GM18951 (cell line): Measurements from ENCODE around the gene APOA5.
"Not testable (repeated sequence)": the region's sequence is repeated elsewhere in the genome, so short reads cannot be mapped to it uniquely, and the experiment has no call there.

Experiments
- POLR2A ChIP-seq: IDR thresholded peaks from 4 replicates; pipeline ENCODE4 v1.6.1; 2011; ENCODE audit warnings: mild to moderate bottlenecking; ENCODE audit not compliant: insufficient read length, insufficient read depth; ENCODE audit errors: extremely low read depth
- in situ Hi-C: fragments of 300-500 bp; cut with MboI; formaldehyde crosslinking; loops from one replicate; pipeline ENCODE4 v1.12.0; 2022; ENCODE audit warnings: low sequenced_read_pairs, mixed read lengths, inconsistent platforms; ENCODE audit not compliant: unreplicated experiment

Gene APOA5, protein sequence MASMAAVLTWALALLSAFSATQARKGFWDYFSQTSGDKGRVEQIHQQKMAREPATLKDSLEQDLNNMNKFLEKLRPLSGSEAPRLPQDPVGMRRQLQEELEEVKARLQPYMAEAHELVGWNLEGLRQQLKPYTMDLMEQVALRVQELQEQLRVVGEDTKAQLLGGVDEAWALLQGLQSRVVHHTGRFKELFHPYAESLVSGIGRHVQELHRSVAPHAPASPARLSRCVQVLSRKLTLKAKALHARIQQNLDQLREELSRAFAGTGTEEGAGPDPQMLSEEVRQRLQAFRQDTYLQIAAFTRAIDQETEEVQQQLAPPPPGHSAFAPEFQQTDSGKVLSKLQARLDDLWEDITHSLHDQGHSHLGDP

DNA sequence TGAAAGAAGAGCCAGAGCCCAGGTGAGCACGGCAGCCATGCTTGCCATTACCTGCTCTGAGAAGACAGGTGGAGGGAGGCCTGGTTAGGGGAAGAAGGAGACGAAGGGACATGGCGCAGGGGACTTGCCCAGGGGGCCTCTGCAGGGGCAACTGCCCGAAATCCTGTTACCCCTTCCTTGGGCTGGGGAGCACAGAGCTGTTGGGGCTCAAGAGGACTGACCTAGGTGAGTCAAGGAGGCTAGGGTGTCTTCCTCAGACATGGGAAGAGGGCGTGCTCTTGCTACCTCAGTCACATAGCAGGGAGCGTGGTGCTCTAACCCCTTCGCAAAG is at the start of gene APOA5:
Gene APOA5, minus strand, starts transcription at position 67 of the 331 bp plus-strand sequence. Its CDS starts 19 bp downstream, at position 48.
- in situ Hi-C loops, result no loop called here

GRCh38 chr11:116840746-116841296 is 49.1 kb upstream of the APOA5 start:
- in situ Hi-C loops, result no loop called here
- no peak for TF ChIP-seq POLR2A

More for the DNA sequence above, at the start of gene APOA5:
- no peak for TF ChIP-seq POLR2A

DNA sequence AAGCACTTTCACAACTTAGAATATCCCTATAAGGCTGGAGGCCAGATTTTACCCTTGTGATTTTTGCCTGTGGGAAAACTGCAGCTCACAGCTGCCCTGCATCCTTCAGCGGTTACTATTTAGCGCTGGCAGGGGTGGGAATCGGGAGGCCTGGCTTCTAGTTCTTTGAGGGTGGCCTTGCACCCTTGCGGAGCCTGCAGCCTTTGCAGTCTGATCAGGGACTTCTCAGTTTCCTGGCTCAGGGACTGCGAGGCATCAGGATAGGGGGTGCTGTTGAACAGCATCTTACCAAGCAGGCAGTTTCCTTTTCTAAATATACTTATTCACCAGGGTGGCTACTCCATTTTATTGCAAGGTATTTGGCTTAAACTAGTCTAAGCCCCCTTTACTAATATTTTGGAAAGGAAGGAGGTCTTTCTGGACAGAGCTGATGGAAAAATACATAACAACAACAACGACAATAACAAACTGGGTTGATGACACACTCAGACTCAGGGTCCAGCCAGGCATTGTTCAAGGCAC is 48.6 kb upstream of the APOA5 start:
- TF ChIP-seq POLR2A, result no peak
- in situ Hi-C loops, result no loop called here

- in situ Hi-C loops, result no loop called here
- TF ChIP-seq POLR2A, result no peak
Measured at GRCh38 chr11:116838321-116839084, 46.8 kb upstream of the APOA5 start.

DNA sequence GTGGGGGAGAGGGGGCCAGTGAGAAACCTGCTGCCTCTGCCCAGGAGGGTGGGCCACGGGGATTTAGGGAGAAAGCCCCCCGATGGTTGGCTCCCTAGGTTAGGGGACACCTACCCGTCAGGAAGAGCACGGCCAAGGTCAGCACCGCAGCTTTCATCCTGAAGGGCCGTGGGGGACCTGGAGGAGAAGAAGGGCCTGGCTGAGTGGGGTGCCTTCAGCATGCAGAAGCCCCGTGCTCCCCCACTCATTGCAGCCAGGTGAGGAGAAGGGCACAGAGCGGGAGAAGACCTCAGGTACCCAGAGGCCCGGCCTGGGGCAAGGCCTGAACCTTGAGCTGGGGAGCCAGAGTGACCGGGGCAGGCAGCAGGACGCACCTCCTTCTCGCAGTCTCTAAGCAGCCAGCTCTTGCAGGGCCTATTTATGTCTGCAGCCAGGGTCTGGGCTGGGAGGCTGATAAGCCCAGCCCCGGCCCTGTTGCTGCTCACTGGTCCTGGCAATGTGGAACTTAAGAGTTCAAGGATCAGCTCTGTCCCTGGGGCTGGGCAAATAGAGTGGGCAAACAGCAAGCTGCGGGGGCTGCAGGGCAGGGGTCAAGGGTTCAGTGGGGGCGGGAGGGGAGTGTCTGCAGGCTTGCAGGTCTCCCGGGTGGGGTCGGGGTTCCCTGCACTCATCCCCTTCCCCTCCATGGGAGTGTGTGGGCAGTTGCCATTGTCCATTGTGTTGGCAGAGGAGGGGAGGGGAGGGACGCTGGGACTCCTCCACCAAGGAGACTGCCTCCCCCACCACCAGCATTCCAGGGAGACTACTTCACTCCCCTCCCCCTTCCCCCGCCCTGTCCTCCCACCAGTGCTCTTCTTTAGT is 45.8 kb upstream of the APOA5 start, which contains the start of gene APOA1:
Gene APOA1, minus strand, starts transcription at position 392 of the 861 bp plus-strand sequence. Its CDS starts 235 bp downstream, at position 157.
- no peak for TF ChIP-seq POLR2A
- in situ Hi-C loops, result no loop called here

- no peak for TF ChIP-seq POLR2A
- in situ Hi-C loops, result no loop called here
Measured at GRCh38 chr11:116836632-116836991, 44.9 kb upstream of the APOA5 start.

- in situ Hi-C loops, result no loop called here
- TF ChIP-seq POLR2A, result peak; percentile 36
Measured at GRCh38 chr11:116835791-116836631, 44.3 kb upstream of the APOA5 start.

- TF ChIP-seq POLR2A, result no peak
- in situ Hi-C loops, result no loop called here
Measured at GRCh38 chr11:116835042-116835772, 43.5 kb upstream of the APOA5 start.

DNA sequence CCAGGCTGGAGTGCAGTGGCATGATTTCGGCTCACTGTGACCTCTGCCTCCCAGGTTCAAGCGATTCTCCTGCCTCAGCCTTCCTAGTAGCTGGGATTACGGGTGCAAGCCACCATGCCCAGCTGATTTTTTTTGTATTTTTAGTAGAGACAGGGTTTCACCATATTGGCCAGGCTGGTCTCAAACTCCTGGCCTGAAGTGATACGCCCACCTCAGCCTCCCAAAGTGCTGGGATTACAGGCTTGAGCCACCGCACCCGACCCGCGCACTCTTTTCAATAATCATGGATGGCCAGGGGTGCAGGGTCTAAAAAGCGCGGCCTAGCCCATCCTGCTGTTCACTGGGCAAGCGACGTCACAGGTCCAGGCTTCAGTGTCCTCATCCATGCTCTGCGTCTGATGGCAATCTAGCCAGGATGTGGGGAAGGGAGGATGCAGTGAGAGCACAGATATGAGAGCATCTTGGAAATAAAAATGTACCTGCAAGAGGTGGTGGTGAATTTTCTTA is 42.9 kb upstream of the APOA5 start:
- in situ Hi-C loops, result not testable (repeated sequence)

GRCh38 chr11:116833816-116834534 is 42.3 kb upstream of the APOA5 start:
- in situ Hi-C loops, result no loop called here

DNA sequence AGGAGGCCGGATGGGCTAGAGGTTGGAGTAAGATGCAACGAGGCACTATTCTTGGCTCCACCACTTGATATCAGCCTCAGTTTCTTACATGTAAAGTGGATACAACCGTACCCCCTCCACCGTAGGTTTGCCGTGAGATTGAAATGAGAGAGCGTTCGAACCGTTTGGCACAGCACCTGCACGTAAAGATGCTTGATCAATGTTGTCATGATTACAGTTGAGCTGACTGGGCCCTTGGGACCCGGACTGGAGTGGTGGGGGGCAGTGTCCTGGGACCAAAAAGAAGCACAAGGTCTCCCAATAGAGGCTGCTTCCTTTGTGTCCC is 41.8 kb upstream of the APOA5 start:
- TF ChIP-seq POLR2A, result no peak
- in situ Hi-C loops, result no loop called here

More at GRCh38 chr11:116833816-116834534, 42.3 kb upstream of the APOA5 start:
- TF ChIP-seq POLR2A, result no peak
